ENCODE measurements around the gene IGFBP6. TPM values are rescaled to one million over a fixed set of nuclear protein-coding genes. Genes with fewer than 3 reads are reported as not detected.

Gene IGFBP6
- total and polyA plus RNA-seq, 9 of the 15 experiments (the other 6 are each of a cell fraction or from before 2014, with no cell fraction given): 0.15 to 1.4 (median 0.54) TPM

GRCh38 chr12:53065975-53066931, 31.2 kb upstream of the IGFBP6 start:
- Histone ChIP-seq H3K27me3 (ENCODE audit: control insufficient read depth in 2 of 2, insufficient read depth in 2 of 2, low read length in 2 of 2) (no peaks in the 10 kb centered on the region; a peak in 1 of 5 replicates), H3K4me3 (no peak overlapping the region), H2AFZ (ENCODE audit: low read depth, low read length) (peak overlapping the region; percentile 83; the same call in 1 of the 2 replicates), H4K20me1 (replicated peaks; ENCODE audit: control insufficient read depth, insufficient read depth, low read length) (no peaks in the 10 kb centered on the region), H3K9ac (ENCODE audit: insufficient read depth in 1 of 2, low read depth in 2 of 2, low read length in 2 of 2) (peak overlapping the region in 1 of 2 experiments; percentile 74; a peak in 2 of 4 replicates), H3K9me1 (ENCODE audit: control insufficient read depth, insufficient read depth, low read length) (no peaks in the 10 kb centered on the region), H3K4me1 (replicated peaks in 1 of 2; ENCODE audit: control insufficient read depth in 2 of 2, insufficient read depth in 2 of 2, low read length in 2 of 2) (peaks cover 10 to 17% of the 10 kb centered on the region in 2 experiments; a peak in 4 of 5 replicates), H3K4me2 (ENCODE audit: insufficient read depth, low read length) (peak overlapping the region; percentile 45), H3K79me2 (ENCODE audit: control insufficient read depth, insufficient read depth, low read length) (no peaks in the 10 kb centered on the region), H3K27ac (ENCODE audit: extremely low read depth, low read depth, low read length) (no peak overlapping the region; the same call in 2 of the 3 replicates), H3K9me3 (replicated peaks; ENCODE audit: control insufficient read depth, insufficient read depth, low read depth, low read length) (no peaks in the 10 kb centered on the region), H3K36me3 (ENCODE audit: control insufficient read depth, insufficient read depth, low read length) (peaks cover 8% of the 10 kb centered on the region; the same call in 2 of the 3 replicates)
- intact Hi-C loops (cut with micrococcal nuclease): loop anchor here (1.0 to 10.0 kb wide), 4 partner anchors 33 to 439 kb away; partner anchors contain the start of genes NPFF and TARBP2
- FAIRE-seq: peak; percentile 91
- peak; percentile 87 for ATAC-seq
- WGBS (ENCODE audit: insufficient coverage, low coverage, missing lambda C conversion rate): 28% methylated on average over 20 of the region's 24 CpGs
- DNase-seq (ENCODE audit: extremely low read depth in 1 of 4, low spot score in 3 of 4): peak; percentile 80 to 86 (median 82)
- ChIA-PET POLR2A (interaction anchor here (0.6 to 1.9 kb wide), 10 partner anchors 9 to 454 kb away, joined by 3 to 8 read pairs (median 5); partner anchors contain the start of gene SPRYD3), CTCF (ENCODE audit: low intra/inter-chr PET ratio) (interaction anchor here (0.7 to 2.1 kb wide), 2 partner anchors 32 to 181 kb away, joined by 3 to 49 read pairs; partner anchors contain the start of gene IGFBP6)
- in situ Hi-C loops (cut with MboI): loop anchor here (5.0 to 10.0 kb wide), 3 partner anchors 36 to 221 kb away; partner anchors contain the start of genes ITGB7 and SOAT2
- no TSS peak for BruUV-seq (replicated peaks)
- TF ChIP-seq RB1 (IDR thresholded peaks at IDR 0.05; ENCODE audit: low read depth): peak; percentile 49; the same call in 1 of the 2 replicates
- TF ChIP-seq CREB1 (IDR thresholded peaks at IDR 0.05): no peak
- no peak for TF ChIP-seq CREB1 (CRISPR knock-in tag; IDR thresholded peaks at IDR 0.05)
- TF ChIP-seq USF1 (CRISPR knock-in tag; IDR thresholded peaks at IDR 0.05): 0 out of 2 replicates have a peak, but pooled peaks have one; percentile 3
- TF ChIP-seq MAZ (CRISPR knock-in tag; conservative IDR thresholded peaks at IDR 0.05 in 1 of 2, IDR thresholded peaks at IDR 0.05 in 1 of 2): 0 out of 4 replicates have a peak, but pooled peaks of 1 of the 2 experiments have one; percentile 33
- TF ChIP-seq JUND (IDR thresholded peaks at IDR 0.05; ENCODE audit: borderline replicate concordance, low read depth, low read length): 0 out of 2 replicates have a peak, but pooled peaks have one; percentile 47
- TF ChIP-seq JUND (tag; IDR thresholded peaks at IDR 0.05; ENCODE audit: borderline replicate concordance, low read depth, low read length): no peak
- no peak for TF ChIP-seq SMAD4 (CRISPR knock-in tag; conservative IDR thresholded peaks at IDR 0.05)
- peak in 1 of 2 experiments; percentile 35; a peak in 1 of 4 replicates for TF ChIP-seq HDAC1 (IDR thresholded peaks at IDR 0.05)
- no peak for TF ChIP-seq PHF21A (IDR thresholded peaks at IDR 0.05; ENCODE audit: borderline replicate concordance, low read depth)
- TF ChIP-seq ZBTB5 (IDR thresholded peaks at IDR 0.05): 0 out of 2 replicates have a peak, but pooled peaks have one; percentile 18
- TF ChIP-seq HBP1 (CRISPR knock-in tag; IDR thresholded peaks at IDR 0.05): peak; percentile 48; the same call in 1 of the 2 replicates
- peak; percentile 30; the same call in 1 of the 2 replicates for TF ChIP-seq TOE1 (IDR thresholded peaks at IDR 0.05; ENCODE audit: borderline replicate concordance)
- TF ChIP-seq TOE1 (CRISPR knock-in tag; IDR thresholded peaks at IDR 0.05; ENCODE audit: borderline replicate concordance, low read depth): no peak
